Stimulated activated memory B cell treated with anti-CD40 and anti-IgM and Interleukin-4, amounts not matched to agents 10 μg/mL and 1 μg/mL and 100 μg/mL, for 72 hours (primary cell): ENCODE results near the gene CNGA3.
"Not testable (repeated sequence)": the region's sequence is repeated elsewhere in the genome, so short reads cannot be mapped to it uniquely, and the experiment has no call there.

ENCODE experiments used
- ATAC-seq: fragments of 150-1000 bp; cut with Tn5 transposase; 2 replicates; pipeline ENCODE4 v1.10.0; 2021
- H3K27ac Mint-ChIP-seq: one replicate; pipeline ENCODE4 v1.8.0; 2022; ENCODE audit warnings: mild to moderate bottlenecking, mixed read lengths
- H3K27me3 Mint-ChIP-seq: one replicate; pipeline ENCODE4 v1.8.0; 2022; ENCODE audit warnings: mixed read lengths
- H3K36me3 Mint-ChIP-seq: one replicate; pipeline ENCODE4 v1.8.0; 2022; ENCODE audit warnings: mixed read lengths
- H3K4me1 Mint-ChIP-seq: one replicate; pipeline ENCODE4 v1.8.0; 2022; ENCODE audit warnings: mixed read lengths
- H3K4me3 Mint-ChIP-seq: one replicate; pipeline ENCODE4 v1.8.0; 2022; ENCODE audit warnings: mild to moderate bottlenecking, moderate library complexity, mixed read lengths
- H3K9me3 Mint-ChIP-seq: one replicate; pipeline ENCODE4 v1.8.0; 2022; ENCODE audit warnings: mixed read lengths

CNGA3 gene

GRCh38 chr2:98346311-98347236 is at the start of gene CNGA3:
TSS of gene CNGA3 (plus strand) at chr2:98346456. CDS start at chr2:98369976, 23,520 bp downstream.
- peak within 1 kb of the TSS; percentile 59 for H3K4me3 Mint-ChIP-seq
- peaks cover 27% of the 10 kb centered on the region for H3K4me1 Mint-ChIP-seq
- H3K36me3 Mint-ChIP-seq, result no peaks in the 10 kb centered on the region
- H3K27ac Mint-ChIP-seq, result no peak within 1 kb of the TSS
- peaks cover 75% of the 10 kb centered on the region for H3K27me3 Mint-ChIP-seq
- no peak for ATAC-seq
- H3K9me3 Mint-ChIP-seq, result peaks cover 2% of the 10 kb centered on the region

- Mint-ChIP-seq H3K4me3 (no peak overlapping the region), H3K9me3 (no peaks in the 10 kb centered on the region), H3K4me1 (no peaks in the 10 kb centered on the region), H3K27me3 (peaks cover 49% of the 10 kb centered on the region), H3K27ac (no peak overlapping the region), H3K36me3 (no peaks in the 10 kb centered on the region)
- no peak for ATAC-seq
Observed at GRCh38 chr2:98297817-98298682, 48.2 kb upstream of the CNGA3 start.

GRCh38 chr2:98298683-98299164 is 47.5 kb upstream of the CNGA3 start:
- Mint-ChIP-seq H3K27ac (no peak overlapping the region), H3K27me3 (peaks cover 56% of the 10 kb centered on the region), H3K4me1 (no peaks in the 10 kb centered on the region), H3K4me3 (no peak overlapping the region), H3K36me3 (no peaks in the 10 kb centered on the region), H3K9me3 (no peaks in the 10 kb centered on the region)
- no peak for ATAC-seq

GRCh38 chr2:98299211-98299905 is 46.9 kb upstream of the CNGA3 start:
- no peak overlapping the region for H3K4me3 Mint-ChIP-seq
- no peaks in the 10 kb centered on the region for H3K36me3 Mint-ChIP-seq
- no peaks in the 10 kb centered on the region for H3K9me3 Mint-ChIP-seq
- ATAC-seq, result no peak
- peaks cover 57% of the 10 kb centered on the region for H3K27me3 Mint-ChIP-seq
- no peak overlapping the region for H3K27ac Mint-ChIP-seq
- H3K4me1 Mint-ChIP-seq, result no peaks in the 10 kb centered on the region

GRCh38 chr2:98300141-98300874 is 45.9 kb upstream of the CNGA3 start:
- Mint-ChIP-seq H3K9me3 (no peaks in the 10 kb centered on the region), H3K4me3 (no peak overlapping the region), H3K27me3 (peaks cover 57% of the 10 kb centered on the region), H3K4me1 (no peaks in the 10 kb centered on the region), H3K27ac (no peak overlapping the region), H3K36me3 (no peaks in the 10 kb centered on the region)
- ATAC-seq, result peak; percentile 52

- H3K27me3 Mint-ChIP-seq, result peaks cover 55% of the 10 kb centered on the region
- H3K9me3 Mint-ChIP-seq, result no peaks in the 10 kb centered on the region
- H3K36me3 Mint-ChIP-seq, result no peaks in the 10 kb centered on the region
Observed at GRCh38 chr2:98301469-98301868, 44.8 kb upstream of the CNGA3 start.

GRCh38 chr2:98307131-98307696 is 39.0 kb upstream of the CNGA3 start:
- not testable (repeated sequence) for H3K4me3 Mint-ChIP-seq, ATAC-seq, H3K4me1 Mint-ChIP-seq, H3K36me3 Mint-ChIP-seq, H3K9me3 Mint-ChIP-seq, H3K27ac Mint-ChIP-seq
- peaks cover 68% of the 10 kb centered on the region for H3K27me3 Mint-ChIP-seq

More at GRCh38 chr2:98301469-98301868, 44.8 kb upstream of the CNGA3 start:
- Mint-ChIP-seq H3K27ac (no peak overlapping the region), H3K4me3 (no peak overlapping the region), H3K4me1 (peaks cover 6% of the 10 kb centered on the region)
- ATAC-seq, result no peak

- peaks cover 68% of the 10 kb centered on the region for H3K27me3 Mint-ChIP-seq
- no peaks in the 10 kb centered on the region for H3K9me3 Mint-ChIP-seq
- no peaks in the 10 kb centered on the region for H3K36me3 Mint-ChIP-seq
- H3K4me1 Mint-ChIP-seq, result peaks cover 6% of the 10 kb centered on the region
- H3K27ac Mint-ChIP-seq, result no peak overlapping the region
- no peak overlapping the region for H3K4me3 Mint-ChIP-seq
- ATAC-seq, result no peak
Observed at GRCh38 chr2:98308068-98308467, 38.2 kb upstream of the CNGA3 start.

GRCh38 chr2:98308532-98308931 is 37.7 kb upstream of the CNGA3 start:
- peaks cover 68% of the 10 kb centered on the region for H3K27me3 Mint-ChIP-seq
- no peaks in the 10 kb centered on the region for H3K36me3 Mint-ChIP-seq
- H3K4me3 Mint-ChIP-seq, result no peak overlapping the region
- no peak for ATAC-seq
- no peaks in the 10 kb centered on the region for H3K9me3 Mint-ChIP-seq
- H3K27ac Mint-ChIP-seq, result no peak overlapping the region
- H3K4me1 Mint-ChIP-seq, result peaks cover 6% of the 10 kb centered on the region

- no peaks in the 10 kb centered on the region for H3K36me3 Mint-ChIP-seq
- no peak overlapping the region for H3K4me3 Mint-ChIP-seq
- peaks cover 67% of the 10 kb centered on the region for H3K27me3 Mint-ChIP-seq
- H3K27ac Mint-ChIP-seq, result no peak overlapping the region
- H3K4me1 Mint-ChIP-seq, result peaks cover 6% of the 10 kb centered on the region
- no peaks in the 10 kb centered on the region for H3K9me3 Mint-ChIP-seq
- no peak for ATAC-seq
Observed at GRCh38 chr2:98309580-98309979, 36.7 kb upstream of the CNGA3 start.

- no peak for ATAC-seq
- Mint-ChIP-seq H3K9me3 (no peaks in the 10 kb centered on the region), H3K27me3 (peaks cover 63% of the 10 kb centered on the region), H3K36me3 (no peaks in the 10 kb centered on the region), H3K4me3 (no peak overlapping the region), H3K27ac (no peak overlapping the region), H3K4me1 (peaks cover 6% of the 10 kb centered on the region)
Observed at GRCh38 chr2:98310010-98310409, 36.2 kb upstream of the CNGA3 start.

- Mint-ChIP-seq H3K4me1 (no peaks in the 10 kb centered on the region), H3K9me3 (no peaks in the 10 kb centered on the region), H3K36me3 (no peaks in the 10 kb centered on the region), H3K4me3 (no peak overlapping the region), H3K27me3 (peaks cover 58% of the 10 kb centered on the region), H3K27ac (no peak overlapping the region)
- no peak for ATAC-seq
Observed at GRCh38 chr2:98311090-98311489, 35.2 kb upstream of the CNGA3 start.

GRCh38 chr2:98311771-98312545 is 34.3 kb upstream of the CNGA3 start:
- H3K27me3 Mint-ChIP-seq, result peaks cover 63% of the 10 kb centered on the region
- no peak overlapping the region for H3K4me3 Mint-ChIP-seq
- no peaks in the 10 kb centered on the region for H3K9me3 Mint-ChIP-seq
- no peak overlapping the region for H3K27ac Mint-ChIP-seq
- no peaks in the 10 kb centered on the region for H3K4me1 Mint-ChIP-seq
- no peaks in the 10 kb centered on the region for H3K36me3 Mint-ChIP-seq
- ATAC-seq, result peak; percentile 36
